HG03520 (cell line): ENCODE results near the gene OSR1.
"Not testable (repeated sequence)": the region's sequence is repeated elsewhere in the genome, so short reads cannot be mapped to it uniquely, and the experiment has no call there.

Source experiments
- ATAC-seq: cut with Tn5 transposase; IDR thresholded peaks from one replicate; pipeline ENCODE4 v1.9.1; 2021; ENCODE audit warnings: mild to moderate bottlenecking, moderate library complexity; ENCODE audit not compliant: unreplicated experiment

The OSR1 gene

DNA sequence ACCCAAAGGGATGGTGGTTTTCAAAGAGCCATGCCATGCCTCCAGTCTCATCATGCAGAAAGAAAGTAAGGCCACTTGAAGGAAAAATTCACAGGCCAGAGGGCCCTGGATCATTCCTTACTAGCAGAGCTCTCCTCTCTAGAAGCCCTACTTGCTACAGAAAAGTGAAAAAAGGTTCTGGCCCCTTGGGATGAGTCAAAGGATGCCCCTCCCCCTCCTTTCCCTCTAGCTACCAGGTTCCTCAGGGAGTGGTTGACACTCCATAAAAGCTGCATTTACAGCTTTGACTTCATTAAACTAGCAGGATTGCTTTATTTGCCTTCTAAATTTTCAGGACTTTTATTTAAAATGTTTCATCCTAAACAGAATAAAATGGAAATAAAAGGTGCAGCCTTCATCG, 21.2 kb downstream of the OSR1 start:
- no peak for ATAC-seq

DNA sequence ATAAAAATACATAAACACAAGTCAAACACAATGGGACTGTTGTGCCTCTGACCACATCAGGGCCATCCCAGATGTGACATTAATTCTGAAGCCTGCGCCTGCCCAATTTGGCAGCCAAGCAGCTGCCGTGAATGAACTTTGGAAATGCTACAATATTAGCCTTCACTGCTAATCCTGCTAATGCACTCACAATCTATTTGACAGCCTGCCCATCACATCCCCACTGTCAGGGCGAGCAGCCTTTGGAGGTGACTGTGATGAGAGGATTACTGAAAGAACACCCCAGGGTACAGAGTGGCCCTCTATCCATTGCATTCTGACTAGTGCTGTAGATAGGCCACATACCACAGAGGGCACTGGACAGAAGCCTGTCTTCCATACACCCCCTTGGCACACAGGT, 21.6 kb downstream of the OSR1 start:
- ATAC-seq, result no peak

DNA sequence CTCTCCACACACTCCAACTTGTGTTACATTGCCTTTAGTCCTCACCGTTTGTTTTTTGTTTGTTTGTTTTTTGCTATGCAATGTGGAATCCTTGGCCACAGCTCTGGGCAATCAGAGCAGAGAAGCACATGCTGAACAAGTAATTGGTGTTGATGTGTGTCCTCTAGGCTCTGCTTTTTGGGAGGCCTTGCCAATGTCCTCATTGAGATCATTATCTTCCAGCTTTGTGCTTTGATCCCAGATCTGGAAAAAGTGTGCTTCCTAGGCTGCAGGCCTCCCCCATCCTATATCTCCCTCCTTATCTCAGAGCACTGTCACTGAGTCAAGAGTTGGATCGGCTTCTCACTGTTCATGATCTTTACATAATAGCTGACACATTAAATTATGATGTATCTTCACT, 25.9 kb downstream of the OSR1 start:
- no peak for ATAC-seq

DNA sequence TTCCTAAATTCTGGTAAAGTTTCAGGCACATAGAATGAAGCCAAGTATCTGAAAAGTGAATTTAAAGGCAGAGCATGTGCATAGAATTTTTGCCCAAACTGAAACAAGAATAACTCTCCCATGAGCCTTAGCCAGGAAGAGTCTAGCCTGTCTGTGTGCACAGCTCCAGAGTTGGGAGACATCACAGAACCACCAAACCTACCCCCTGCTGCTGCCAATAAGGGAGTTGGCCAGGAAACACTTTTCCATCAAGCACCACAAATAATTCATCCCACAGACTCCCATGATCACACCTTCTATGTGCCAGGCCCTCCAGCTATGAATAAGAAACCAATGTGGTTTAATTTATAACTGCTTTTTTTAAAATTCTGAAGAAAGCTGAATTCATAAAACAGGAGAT, 27.0 kb downstream of the OSR1 start:
- no peak for ATAC-seq

DNA sequence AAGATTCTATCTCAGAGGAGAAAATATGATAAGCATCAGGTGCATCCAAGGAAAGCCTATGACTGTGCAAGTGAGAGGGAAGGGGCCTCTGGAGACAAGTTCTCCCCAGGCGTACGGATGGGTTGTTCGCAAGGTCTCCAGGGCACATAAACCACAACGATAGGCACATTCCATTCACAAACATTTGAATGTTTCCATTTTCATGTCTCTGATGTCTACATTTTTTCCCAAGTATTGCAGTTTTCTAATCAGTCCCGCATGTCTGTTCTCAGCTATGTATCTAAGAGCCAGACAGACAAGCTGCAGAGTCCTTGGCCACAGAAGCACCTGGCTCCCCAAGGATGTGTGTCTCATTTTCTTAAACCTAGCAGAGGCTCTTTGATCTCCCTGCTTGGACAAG, 28.0 kb downstream of the OSR1 start:
- ATAC-seq, result no peak

DNA sequence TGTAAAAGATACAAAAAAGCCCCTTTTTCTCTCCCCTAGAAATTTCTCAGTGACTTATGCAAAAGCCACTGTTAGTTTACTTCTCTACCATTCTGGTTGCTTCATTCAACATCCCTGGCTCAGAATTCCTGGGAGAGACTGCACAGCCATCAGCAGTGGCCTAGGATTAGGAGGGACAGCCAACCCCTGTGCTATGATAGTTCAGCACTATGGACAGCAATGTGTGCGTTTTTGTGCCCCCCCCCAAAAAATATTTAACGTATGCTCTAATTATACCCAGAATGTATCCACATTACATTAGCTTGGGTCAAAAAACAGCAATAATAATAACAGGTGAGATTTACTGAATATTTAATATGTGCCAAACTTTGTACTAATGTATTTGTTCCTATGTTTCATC, 29.0 kb downstream of the OSR1 start:
- no peak for ATAC-seq

DNA sequence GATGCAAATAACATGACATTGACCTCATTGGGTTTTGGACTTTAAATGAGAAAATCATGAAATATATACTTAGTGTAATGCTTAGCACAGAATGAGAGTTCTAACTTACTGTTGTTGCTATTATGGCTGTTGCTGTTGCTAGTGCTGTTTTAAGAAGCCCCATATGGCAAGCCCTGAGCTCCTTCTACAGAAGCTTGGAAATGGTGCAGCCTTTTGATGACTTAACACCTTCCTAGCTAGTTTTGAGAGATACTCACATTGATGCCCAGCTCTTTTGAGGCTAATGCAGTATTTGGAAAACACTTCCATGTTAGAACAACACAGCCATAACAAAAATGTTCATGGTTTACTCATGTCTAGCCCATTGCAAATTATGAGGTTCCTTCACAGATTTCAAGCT, 30.9 kb downstream of the OSR1 start:
- no peak for ATAC-seq

DNA sequence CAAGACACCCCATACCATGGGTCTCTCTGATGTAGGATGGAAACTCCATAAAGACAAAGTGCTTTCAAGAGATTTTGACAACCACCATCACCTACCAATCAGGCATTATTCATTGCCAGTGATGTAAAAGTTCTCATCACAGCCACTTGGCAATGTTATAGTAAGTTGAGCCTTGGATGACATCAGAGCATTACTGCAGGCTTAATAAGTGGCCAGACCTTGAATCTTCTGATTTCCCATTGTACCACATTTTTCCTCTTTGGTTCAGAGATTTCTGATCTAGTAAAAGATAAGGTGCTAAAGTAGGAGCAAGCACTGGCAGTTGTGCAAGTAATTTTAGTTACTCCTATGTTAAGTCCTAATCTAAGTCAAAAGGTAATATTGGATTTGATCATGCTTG, 36.5 kb downstream of the OSR1 start:
- no peak for ATAC-seq

DNA sequence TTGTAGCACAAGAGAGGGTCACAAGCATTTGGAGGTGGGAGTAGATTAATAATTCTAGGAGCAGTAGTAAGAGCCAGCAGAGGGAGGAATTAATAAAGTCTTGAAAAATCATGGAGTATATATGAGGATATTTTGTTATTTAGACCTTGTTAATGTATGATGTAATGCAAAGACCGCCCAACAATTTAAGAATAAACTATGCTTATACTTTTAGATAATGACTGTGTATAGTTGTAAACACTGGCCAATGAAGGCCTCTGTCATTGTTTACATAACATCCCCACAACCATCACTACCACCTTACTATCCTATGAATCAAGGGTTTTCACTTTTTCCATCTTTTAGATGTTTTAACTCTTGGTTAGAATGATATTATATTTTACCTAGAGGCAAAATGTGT, 37.6 kb downstream of the OSR1 start:
- ATAC-seq, result no peak

DNA sequence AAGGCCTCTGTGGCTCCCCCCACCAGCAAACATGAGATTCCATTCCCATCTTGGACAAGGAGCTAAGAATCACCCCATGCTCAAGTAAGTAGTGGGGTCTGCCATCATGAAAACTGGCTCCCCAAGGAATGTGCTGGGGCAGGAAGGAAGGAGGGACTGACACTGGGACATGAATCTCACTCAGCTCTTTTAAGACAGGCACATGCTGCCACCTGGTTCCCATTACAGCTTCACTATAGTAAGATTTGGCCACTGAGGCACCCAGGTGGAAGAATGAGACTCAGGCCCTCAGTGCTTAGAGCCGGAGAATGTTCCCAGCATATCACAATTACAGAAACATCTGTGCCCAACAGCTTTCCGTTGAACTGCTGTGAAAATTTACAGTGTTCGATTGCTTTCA, 38.7 kb downstream of the OSR1 start:
- ATAC-seq, result no peak

DNA sequence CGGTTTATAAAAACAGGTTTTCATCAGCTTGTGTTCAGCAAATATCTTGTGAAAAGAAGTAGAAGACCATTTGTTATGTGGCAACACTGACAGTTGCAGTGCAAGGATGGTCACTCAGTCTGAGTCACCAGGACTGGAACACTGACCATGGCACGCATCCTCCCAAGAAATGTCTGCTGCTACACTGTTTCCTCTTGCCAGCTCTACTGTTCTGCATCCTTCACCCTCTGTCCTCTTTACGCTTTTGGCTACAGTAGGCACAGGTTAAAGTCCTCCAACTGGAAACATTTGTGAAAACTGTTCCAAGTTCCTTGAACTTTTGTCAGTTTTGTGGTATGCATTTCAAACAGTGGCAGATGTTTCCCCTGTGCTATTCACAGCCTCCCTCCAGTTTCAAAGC, 39.4 kb downstream of the OSR1 start:
- no peak for ATAC-seq

DNA sequence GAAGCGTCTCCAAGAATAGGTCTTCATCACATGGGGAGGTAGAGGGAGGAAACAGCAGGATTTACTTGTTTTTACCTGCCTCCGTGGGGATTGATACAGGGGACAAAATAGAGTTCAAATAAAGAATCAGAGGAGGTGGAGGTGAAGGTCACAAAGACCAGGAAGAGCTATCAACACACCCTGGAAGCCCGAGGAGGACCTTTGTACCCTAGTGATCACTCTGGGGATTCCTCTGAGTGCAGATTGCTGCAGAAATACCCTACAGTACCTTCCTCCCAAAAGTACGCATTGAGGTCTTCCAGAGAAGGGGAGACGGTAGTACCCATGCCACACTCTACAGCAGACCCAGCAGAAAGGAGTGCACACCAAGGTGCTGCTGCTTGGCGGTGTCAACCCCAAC, 44.9 kb downstream of the OSR1 start:
- ATAC-seq, result no peak

DNA sequence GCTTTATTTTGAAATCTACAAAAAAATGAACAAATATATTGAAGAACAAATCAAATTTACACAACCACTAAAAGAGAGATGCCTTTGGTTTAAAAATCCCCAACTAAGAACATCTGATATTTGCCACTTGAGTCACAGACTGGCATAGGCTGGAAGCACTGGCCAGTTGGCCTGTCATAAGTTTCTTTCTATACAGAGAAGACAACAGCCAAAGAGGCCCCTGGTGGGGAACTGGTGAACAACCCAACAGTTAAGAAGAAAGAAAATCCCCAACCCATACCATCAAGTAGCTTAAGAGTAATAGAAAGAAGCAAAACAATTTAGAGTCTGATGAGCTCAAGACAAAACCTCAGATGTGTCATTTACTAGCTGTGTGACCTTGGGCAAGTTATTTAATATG, 45.5 kb downstream of the OSR1 start:
- ATAC-seq, result peak; percentile 55

DNA sequence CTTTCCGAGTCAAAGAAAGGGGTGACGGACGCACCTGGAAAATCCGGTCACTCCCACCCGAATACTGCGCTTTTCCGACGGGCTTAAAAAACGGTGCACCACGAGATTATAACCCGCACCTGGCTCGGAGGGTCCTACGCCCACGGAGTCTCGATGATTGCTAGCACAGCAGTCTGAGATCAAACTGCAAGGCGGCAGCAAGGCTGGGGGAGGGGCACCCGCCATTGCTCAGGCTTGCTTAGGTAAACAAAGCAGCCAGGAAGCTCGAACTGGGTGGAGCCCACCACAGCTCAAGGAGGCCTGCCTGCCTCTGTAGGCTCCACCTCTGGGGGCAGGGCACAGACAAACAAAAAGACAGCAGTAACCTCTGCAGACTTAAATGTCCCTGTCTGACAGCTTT, 52.4 kb downstream of the OSR1 start:
- ATAC-seq, result not testable (repeated sequence)

DNA sequence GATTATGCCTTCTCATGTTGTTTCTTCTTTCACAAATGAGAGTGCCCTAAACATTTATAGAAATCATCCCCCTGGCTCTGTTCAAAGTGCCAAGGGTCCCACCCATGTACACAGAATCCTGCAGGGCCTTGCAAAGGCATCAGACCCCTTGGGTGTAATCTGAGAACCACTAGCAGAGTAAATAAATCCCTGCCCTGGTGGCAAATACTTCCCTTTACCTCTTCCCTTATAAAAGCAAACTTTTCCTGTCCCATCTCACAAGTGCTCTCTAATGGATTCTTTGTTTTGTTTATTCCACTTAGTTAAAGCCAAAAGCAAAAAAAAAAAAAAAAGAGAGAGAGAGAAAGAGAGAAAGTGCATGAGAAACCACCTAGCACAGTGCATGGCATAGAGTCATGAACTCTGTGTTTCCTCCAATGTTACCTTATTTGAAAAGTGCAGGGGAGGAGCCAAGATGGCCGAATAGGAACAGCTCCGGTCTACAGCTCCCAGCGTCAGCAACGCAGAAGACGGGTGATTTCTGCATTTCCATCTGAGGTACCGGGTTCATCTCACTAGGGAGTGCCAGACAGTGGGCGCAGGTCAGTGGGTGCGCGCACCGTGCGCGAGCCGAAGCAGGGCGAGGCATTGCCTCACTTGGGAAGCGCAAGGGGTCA, 52.9 kb downstream of the OSR1 start:
- not testable (repeated sequence) for ATAC-seq

DNA sequence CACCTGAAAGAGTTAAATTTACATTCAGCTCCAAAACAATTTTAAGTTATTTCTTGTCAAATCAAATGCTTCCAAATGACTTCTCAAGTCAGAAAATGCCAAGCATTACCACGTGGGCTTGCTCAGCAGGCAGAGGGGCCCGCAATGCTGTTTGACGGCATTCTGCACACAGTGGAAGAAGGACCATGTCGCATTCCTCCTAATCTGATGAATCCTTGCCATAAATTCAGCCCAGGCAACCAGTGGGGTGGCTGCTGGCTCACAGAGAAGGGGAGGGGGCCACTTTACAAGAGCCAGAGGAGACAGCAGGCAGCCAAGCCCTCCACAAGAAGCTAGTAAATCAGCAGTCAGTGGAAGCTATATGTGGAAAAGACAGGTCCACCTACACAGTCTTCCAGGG, 56.7 kb downstream of the OSR1 start:
- no peak for ATAC-seq
